ENCODE results near the gene SMIM3. TPM values are rescaled to one million over a fixed set of nuclear protein-coding genes. Genes with fewer than 3 reads are reported as not detected.

Gene SMIM3
- total RNA-seq, 1 experiment from 2014 or later: 55.2 TPM

GRCh38 chr5:150753463-150753862 lies 25.1 kb upstream of the SMIM3 start:
- H3K27ac ChIP-seq (ENCODE audit: low read length): no peak overlapping the region
- no peak overlapping the region for H3K4me3 ChIP-seq (ENCODE audit: low read depth in 2 of 2, low read length in 2 of 2)
- no peaks in the 10 kb centered on the region for H3K27me3 ChIP-seq (ENCODE audit: control insufficient read depth, insufficient read depth, low read length)
- CTCF ChIA-PET: no interaction called here
- BruUV-seq (replicated peaks): no TSS peak
- in situ Hi-C loops (cut with HindIII; ENCODE audit: low pct_unique_long_range_greater_than_20kb, low sequenced_read_pairs) (no loop called here), intact Hi-C loops (cut with micrococcal nuclease; ENCODE audit: unreplicated experiment) (no loop called here)
- no peaks in the 10 kb centered on the region for H3K9me3 ChIP-seq (ENCODE audit: control insufficient read depth, insufficient read depth, low read depth, low read length)
- peaks cover 9% of the 10 kb centered on the region for H3K4me1 ChIP-seq (ENCODE audit: control insufficient read depth, insufficient read depth, low read length)
- H3K36me3 ChIP-seq (ENCODE audit: control insufficient read depth, insufficient read depth, low read length): peaks cover 53% of the 10 kb centered on the region
- POLR2A ChIA-PET: interaction anchor here (0.6 kb wide), 1 partner anchor 28 kb away, joined by 3 read pairs; no protein-coding TSS in a partner anchor
- ATAC-seq: no peak
- DNase-seq (ENCODE audit: low read depth, low spot score): no peak
- no peak for TF ChIP-seq POLR2AphosphoS5 (IDR thresholded peaks at IDR 0.05; ENCODE audit: low read depth, low read length)
- TF ChIP-seq CTCF (IDR thresholded peaks at IDR 0.05): no peak
- TF ChIP-seq TCF7L2 (IDR thresholded peaks at IDR 0.05; ENCODE audit: low read depth, low read length): no peak
- TF ChIP-seq REST (IDR thresholded peaks at IDR 0.05; ENCODE audit: insufficient read depth in 1 of 2, low read depth in 2 of 2, low read length in 1 of 2): no peak
- no peak for TF ChIP-seq SIN3A (IDR thresholded peaks at IDR 0.05; ENCODE audit: borderline replicate concordance, insufficient read depth, low read depth, low read length)

- H3K4me3 ChIP-seq (ENCODE audit: low read depth in 2 of 2, low read length in 2 of 2): no peak overlapping the region
- H3K9me3 ChIP-seq (ENCODE audit: control insufficient read depth, insufficient read depth, low read depth, low read length): no peaks in the 10 kb centered on the region
- ChIA-PET CTCF (no interaction called here), POLR2A (interaction anchor here (0.5 to 0.6 kb wide), 2 partner anchors 29 to 245 kb away, joined by 3 to 6 read pairs; no protein-coding TSS in a partner anchor)
- H3K4me1 ChIP-seq (ENCODE audit: control insufficient read depth, insufficient read depth, low read length): peaks cover 9% of the 10 kb centered on the region
- DNase-seq (ENCODE audit: low read depth, low spot score): no peak
- no peak overlapping the region for H3K27ac ChIP-seq (ENCODE audit: low read length)
- intact Hi-C loops (cut with micrococcal nuclease; ENCODE audit: unreplicated experiment) (no loop called here), in situ Hi-C loops (cut with HindIII; ENCODE audit: low pct_unique_long_range_greater_than_20kb, low sequenced_read_pairs) (no loop called here)
- TF ChIP-seq SIN3A (IDR thresholded peaks at IDR 0.05; ENCODE audit: borderline replicate concordance, insufficient read depth, low read depth, low read length) (no peak), REST (IDR thresholded peaks at IDR 0.05; ENCODE audit: insufficient read depth in 1 of 2, low read depth in 2 of 2, low read length in 1 of 2) (no peak), CTCF (IDR thresholded peaks at IDR 0.05) (no peak), POLR2AphosphoS5 (IDR thresholded peaks at IDR 0.05; ENCODE audit: low read depth, low read length) (no peak), TCF7L2 (IDR thresholded peaks at IDR 0.05; ENCODE audit: low read depth, low read length) (no peak)
- H3K27me3 ChIP-seq (ENCODE audit: control insufficient read depth, insufficient read depth, low read length): no peaks in the 10 kb centered on the region
- BruUV-seq (replicated peaks): no TSS peak
- no peak for ATAC-seq
- H3K36me3 ChIP-seq (ENCODE audit: control insufficient read depth, insufficient read depth, low read length): peaks cover 53% of the 10 kb centered on the region
Measured at GRCh38 chr5:150753863-150754262, 24.7 kb upstream of the SMIM3 start.

Data from Panc1 (cell line).